ENCODE measurements around the gene FGD3.

- no peak for TF ChIP-seq CTCF (optimal IDR thresholded peaks at IDR 0.05 in 1 of 3, IDR thresholded peaks at IDR 0.05 in 1 of 3, conservative IDR thresholded peaks at IDR 0.05 in 1 of 3; ENCODE audit: extremely low read depth in 1 of 3, insufficient read depth in 2 of 3, low read length in 3 of 3)
- no peak for TF ChIP-seq EZH2 (IDR thresholded peaks at IDR 0.05; ENCODE audit: low read length)
Observed at GRCh38 chr9:92974761-92975755, 27.7 kb downstream of the FGD3 start.

Measured in keratinocyte (primary cell).